ENCODE data around the gene ATP11A. TPM values are rescaled to one million over a fixed set of nuclear protein-coding genes. Genes with fewer than 3 reads are reported as not detected.

ATP11A gene
- total and polyA plus RNA-seq, 2 donors (not counting 3 experiments of a cell fraction or from before 2014, with no cell fraction given) = 16.5 to 88.1 TPM

GRCh38 chr13:112783135-112783977 is 93.5 kb downstream of the ATP11A start:
- Histone ChIP-seq H3K9ac (replicated peaks; ENCODE audit: extremely low read depth, insufficient read depth, low read length) (no peak overlapping the region), H3K4me2 (ENCODE audit: insufficient read depth, low read length) (no peak overlapping the region), H4K20me1 (replicated peaks; ENCODE audit: control insufficient read depth, extremely low read depth, insufficient read depth, low read length) (no peaks in the 10 kb centered on the region), H3K27ac (ENCODE audit: insufficient read depth, low read depth, low read length) (no peak overlapping the region), H3K4me1 (ENCODE audit: control insufficient read depth, extremely low read depth, insufficient read depth, low read length) (peaks cover 2% of the 10 kb centered on the region), H3K79me2 (ENCODE audit: control insufficient read depth, insufficient read depth, low read length) (no peaks in the 10 kb centered on the region), H3K9me1 (replicated peaks; ENCODE audit: control insufficient read depth, extremely low read depth, insufficient read depth, low read length) (no peaks in the 10 kb centered on the region), H3K4me3 (replicated peaks in 1 of 3; ENCODE audit: insufficient read depth in 1 of 3, low read depth in 1 of 3, low read length in 3 of 3) (no peak overlapping the region), H2AFZ (ENCODE audit: low read depth, low read length) (no peak overlapping the region), H3K36me3 (ENCODE audit: control insufficient read depth in 2 of 2, extremely low read depth in 1 of 2, insufficient read depth in 2 of 2, low read length in 2 of 2) (peaks cover 0 to 5% of the 10 kb centered on the region in 2 experiments), H3K9me3 (replicated peaks; ENCODE audit: control insufficient read depth, insufficient read depth, low read length) (no peaks in the 10 kb centered on the region), H3K27me3 (ENCODE audit: control insufficient read depth in 2 of 2, insufficient read depth in 2 of 2, low read length in 2 of 2) (no peaks in the 10 kb centered on the region)
- ChIA-PET POLR2A (no interaction called here), CTCF (interaction anchor here (1.1 kb wide), 1 partner anchor 89 kb away, joined by 3 read pairs; no protein-coding TSS in a partner anchor)
- FAIRE-seq = no peak
- TF ChIP-seq CTCF (IDR thresholded peaks at IDR 0.05; ENCODE audit: extremely low read depth in 1 of 2, insufficient read depth in 1 of 2, low read depth in 1 of 2, low read length in 2 of 2) = no peak
- TF ChIP-seq POLR2AphosphoS5 (IDR thresholded peaks at IDR 0.05; ENCODE audit: insufficient read depth, low read depth, low read length) = no peak
- TF ChIP-seq MAX (IDR thresholded peaks at IDR 0.05; ENCODE audit: insufficient read depth, insufficient read length) = no peak
- TF ChIP-seq POLR2A (IDR thresholded peaks at IDR 0.05; ENCODE audit: low read depth, low read length) = no peak
- no peak for TF ChIP-seq MYC (IDR thresholded peaks at IDR 0.05; ENCODE audit: low read depth, low read length)
- TF ChIP-seq EZH2 (IDR thresholded peaks at IDR 0.05; ENCODE audit: borderline replicate concordance, low read depth, low read length, severe bottlenecking) = no peak
- no peak for TF ChIP-seq FOS (IDR thresholded peaks at IDR 0.05; ENCODE audit: borderline replicate concordance, insufficient read depth, low read length)
- no peak for TF ChIP-seq GATA2 (IDR thresholded peaks at IDR 0.05; ENCODE audit: insufficient read depth, insufficient read length, low read depth, low read length)
- TF ChIP-seq JUN (IDR thresholded peaks at IDR 0.05; ENCODE audit: borderline replicate concordance, insufficient read depth, insufficient read length, low read depth) = no peak
- dilution Hi-C loops (cut with MboI; ENCODE audit: extremely low pct_ligation_motif_present, low sequenced_read_pairs) (no loop called here), intact Hi-C loops (cut with micrococcal nuclease) (loop anchor here (5.0 kb wide), 2 partner anchors 71 to 91 kb away; partner anchors contain the start of gene ATP11A)
- BruUV-seq (replicated peaks) = no TSS peak
- no peak for DNase-seq (ENCODE audit: low read depth, low spot score)

Data from endothelial cell of umbilical vein (primary cell).